Stimulated activated CD4-positive, alpha-beta T cell treated with anti-CD3 and anti-CD28 coated beads, Interleukin-15, amount 100 ng/mL, for 24 hours (primary cell): ENCODE data around the gene MCF2L2.

Experiments
- DNase-seq: peaks from one replicate; pipeline ENCODE4 v3.0.0-alpha.2; 2020

The MCF2L2 gene

DNA sequence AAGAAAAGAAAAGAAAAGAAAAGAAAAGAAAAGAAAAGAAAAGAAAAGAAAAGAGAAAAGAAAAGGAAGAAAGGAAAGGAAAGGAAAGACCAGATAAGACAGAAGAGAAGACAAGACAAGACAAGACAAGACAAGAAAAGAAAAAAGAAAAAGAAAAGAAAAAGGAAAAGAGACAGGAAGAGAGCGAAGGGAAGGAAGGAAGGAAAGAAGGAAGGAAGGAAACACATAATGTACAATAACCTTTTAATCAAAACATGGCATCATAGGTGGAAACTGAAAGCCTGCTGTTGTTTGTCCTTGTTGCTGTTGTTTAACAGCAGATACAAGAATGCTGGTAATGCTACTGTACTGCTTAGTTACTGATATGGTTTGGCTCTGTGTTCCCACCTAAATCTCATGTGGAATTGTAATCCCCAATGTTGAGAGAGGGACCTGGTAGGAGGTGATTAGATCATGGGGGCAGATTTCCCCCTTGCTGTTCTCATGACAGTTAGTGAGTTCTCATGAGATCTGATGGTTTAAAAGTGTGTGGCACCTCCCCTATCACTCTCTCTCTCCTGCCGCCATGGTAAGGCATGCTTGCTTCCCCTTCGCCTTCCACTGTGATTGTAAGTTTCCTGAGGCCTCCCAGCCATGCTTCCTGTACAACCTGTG lies 67.3 kb downstream of the MCF2L2 start:
- no peak for DNase-seq

DNA sequence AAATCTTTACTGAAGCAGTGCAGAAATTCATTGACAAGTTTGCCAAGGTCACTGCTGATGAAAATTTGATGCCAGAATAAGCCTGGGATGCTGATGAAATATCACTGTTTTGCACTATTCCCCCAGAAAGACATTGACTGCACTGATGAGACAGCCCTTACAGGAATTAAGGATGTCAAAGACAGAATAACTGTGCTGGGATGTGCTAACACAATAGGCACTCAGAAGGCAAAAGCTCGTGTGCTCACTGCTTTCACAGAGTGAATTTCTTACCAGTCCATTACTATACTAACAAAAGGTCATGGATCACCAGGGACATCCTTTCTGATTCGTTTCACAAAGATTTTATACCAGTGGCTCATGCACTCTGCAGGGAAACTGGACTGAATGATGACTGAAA lies 69.4 kb downstream of the MCF2L2 start:
- no peak for DNase-seq

DNA sequence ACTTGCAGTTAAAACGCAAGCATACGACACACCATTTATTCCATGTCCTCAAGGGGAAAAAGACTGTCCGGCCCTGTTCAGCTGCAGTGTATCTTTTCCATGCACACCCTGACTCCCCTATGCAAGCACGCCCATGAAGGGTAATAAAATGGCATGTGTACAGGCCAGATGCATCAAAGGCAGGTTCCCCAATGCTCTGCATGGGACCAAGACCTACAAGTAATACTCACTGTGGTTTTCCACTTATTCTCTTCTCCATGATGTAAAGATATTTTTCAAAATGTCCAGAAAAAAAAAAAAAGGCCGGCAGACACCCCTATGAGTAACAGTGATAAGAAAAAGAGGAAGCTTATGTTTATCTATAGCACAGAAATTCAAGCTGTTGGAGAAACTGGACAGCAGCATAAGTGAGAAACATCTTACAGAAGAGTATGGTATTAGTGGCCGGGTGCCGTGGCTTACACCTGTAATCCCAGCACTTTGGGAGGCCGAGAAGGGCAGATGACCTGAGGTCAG lies 70.8 kb downstream of the MCF2L2 start:
- no peak for DNase-seq

- DNase-seq, result no peak
Observed at GRCh38 chr3:183356920-183357319, 71.5 kb downstream of the MCF2L2 start.

DNA sequence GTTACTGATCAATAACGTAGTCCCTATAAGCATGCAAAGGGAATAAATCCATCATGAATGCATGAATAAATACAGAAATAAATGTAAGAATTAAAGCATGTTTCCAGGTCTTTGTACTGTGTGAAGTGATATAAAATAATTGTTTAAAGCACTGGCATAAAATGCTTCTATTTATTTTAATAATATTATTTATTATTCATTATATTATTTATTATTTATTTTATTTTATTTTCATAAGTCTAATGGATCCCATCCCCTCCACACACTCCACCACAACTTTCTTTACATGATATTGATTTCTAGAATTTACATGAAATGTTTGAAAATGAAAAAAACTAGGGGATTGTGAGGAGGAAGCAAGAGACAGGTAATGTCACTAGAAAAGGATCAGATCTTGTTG lies 73.5 kb downstream of the MCF2L2 start:
- DNase-seq, result no peak

- no peak for DNase-seq
Observed at GRCh38 chr3:183354325-183354831, 74.0 kb downstream of the MCF2L2 start.

DNA sequence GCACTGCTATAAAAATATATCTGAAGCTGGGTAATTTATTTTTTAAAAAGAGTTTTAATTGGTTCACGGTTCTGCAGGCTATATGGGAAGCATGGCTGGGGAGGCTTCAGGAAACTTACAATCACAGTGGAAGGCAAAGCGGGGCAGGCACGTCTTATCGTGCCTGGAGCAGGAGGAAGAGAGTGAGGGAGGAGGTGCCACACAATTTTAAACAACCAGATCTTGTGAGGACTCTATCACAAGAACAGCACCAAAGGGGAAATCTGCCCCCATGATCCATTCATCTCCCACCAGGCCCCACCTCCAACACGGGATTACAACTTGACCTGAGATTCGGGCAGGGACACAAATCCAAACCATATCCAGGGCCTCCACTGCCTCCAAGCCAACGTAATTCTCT lies 75.0 kb downstream of the MCF2L2 start:
- no peak for DNase-seq

DNA sequence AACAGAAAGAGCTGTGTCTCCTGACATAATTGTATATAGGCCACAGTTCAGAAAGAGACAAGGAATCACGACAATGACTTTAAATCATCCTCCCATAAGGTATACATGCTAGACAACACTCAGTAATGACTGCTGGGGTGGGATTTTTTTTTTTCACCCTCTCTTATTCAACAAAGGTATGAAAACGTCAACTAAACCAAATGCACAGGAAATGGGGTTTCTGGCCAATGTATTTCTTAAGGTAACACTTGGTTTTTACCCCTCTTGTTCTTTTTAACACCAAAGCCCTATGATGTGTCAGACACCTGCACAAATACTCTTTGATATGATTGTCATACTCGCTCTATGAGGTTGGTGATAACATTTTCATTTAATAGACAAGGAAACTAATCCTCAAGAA lies 78.3 kb downstream of the MCF2L2 start:
- no peak for DNase-seq

DNA sequence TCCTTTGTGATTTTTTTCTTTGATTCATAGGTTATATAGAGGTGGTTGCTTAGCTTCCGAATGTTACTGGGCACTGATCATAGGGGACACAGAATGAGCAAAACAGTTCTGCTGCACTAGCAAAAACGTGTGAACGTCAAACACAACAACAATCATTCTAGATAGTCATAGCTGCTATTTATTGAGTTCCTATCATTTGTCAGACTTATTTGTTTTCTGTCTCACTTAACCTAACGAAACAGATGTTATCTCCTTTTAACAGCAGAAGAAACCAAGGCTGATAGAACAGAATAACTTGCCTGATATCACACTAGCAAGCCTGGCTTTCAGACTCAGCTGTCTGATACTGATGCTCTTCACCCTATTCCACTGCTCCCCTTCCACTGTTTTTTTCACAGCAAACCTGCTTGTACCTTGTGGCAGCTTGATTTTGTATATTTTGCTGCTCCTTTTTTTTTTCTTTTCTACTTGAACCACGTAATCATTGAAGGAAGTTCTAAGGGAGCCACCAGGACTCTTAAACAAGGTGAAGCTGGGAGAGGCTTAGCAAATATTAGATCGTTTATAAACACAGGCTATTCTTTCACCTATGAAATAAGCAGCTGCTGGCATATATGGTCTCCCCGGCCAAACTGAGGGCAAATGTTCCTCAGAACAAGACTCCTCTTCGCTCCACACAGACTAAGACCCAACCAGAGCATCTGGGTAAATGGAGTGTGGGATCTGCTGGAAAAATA lies 78.8 kb downstream of the MCF2L2 start:
- no peak for DNase-seq

- no peak for DNase-seq
Observed at GRCh38 chr3:183342824-183343223, 85.6 kb downstream of the MCF2L2 start.

- DNase-seq, result no peak
Observed at GRCh38 chr3:183341545-183342288, 86.7 kb downstream of the MCF2L2 start.

- DNase-seq, result no peak
Observed at GRCh38 chr3:183340222-183340621, 88.2 kb downstream of the MCF2L2 start.

- no peak for DNase-seq
Observed at GRCh38 chr3:183339461-183340086, 88.8 kb downstream of the MCF2L2 start.

GRCh38 chr3:183338520-183338919 lies 89.9 kb downstream of the MCF2L2 start:
- DNase-seq, result no peak

DNA sequence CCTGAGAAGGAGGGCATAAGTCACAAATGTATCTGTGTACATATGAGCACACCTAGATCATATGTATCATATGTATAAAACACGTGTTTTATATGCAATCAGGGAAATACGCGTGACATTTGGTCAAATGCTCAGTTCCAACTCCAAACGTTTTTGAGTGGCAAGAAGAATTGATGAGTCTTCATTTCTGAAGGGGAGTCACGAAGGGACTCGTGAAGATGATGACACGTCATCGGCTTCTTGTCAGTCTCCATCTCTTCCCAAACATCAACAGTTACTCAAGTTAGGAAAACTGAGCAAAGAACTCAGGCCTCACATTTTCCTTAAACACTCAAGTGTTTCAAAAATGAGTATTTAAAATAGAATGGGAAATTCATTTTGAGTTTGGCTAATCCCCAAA lies 95.9 kb downstream of the MCF2L2 start:
- no peak for DNase-seq

GRCh38 chr3:183331498-183331897 lies 96.9 kb downstream of the MCF2L2 start:
- no peak for DNase-seq

- DNase-seq, result no peak
Observed at GRCh38 chr3:183330881-183331280, 97.5 kb downstream of the MCF2L2 start.

DNA sequence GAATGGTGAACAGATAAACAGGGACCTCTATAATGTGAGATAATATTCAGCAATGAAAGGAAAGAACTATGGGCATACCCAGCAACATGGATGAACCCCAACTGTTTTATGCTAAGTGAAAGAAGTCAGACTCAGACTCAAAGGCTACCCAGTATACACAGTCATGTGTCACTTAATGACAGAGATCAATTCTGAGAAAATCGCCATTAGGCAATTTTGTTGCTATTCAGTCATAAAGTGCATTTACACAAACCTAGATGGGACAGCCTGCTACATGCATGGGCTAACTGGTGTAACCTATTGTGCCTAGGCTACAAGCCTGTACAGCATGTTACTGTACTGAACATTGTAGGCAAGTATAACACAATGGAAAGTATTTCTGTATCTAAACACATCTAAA lies 98.9 kb downstream of the MCF2L2 start:
- DNase-seq, result no peak

- no peak for DNase-seq
Observed at GRCh38 chr3:183328823-183329222, 99.6 kb downstream of the MCF2L2 start.

GRCh38 chr3:183328164-183328563 lies 100.3 kb downstream of the MCF2L2 start:
- DNase-seq, result no peak

DNA sequence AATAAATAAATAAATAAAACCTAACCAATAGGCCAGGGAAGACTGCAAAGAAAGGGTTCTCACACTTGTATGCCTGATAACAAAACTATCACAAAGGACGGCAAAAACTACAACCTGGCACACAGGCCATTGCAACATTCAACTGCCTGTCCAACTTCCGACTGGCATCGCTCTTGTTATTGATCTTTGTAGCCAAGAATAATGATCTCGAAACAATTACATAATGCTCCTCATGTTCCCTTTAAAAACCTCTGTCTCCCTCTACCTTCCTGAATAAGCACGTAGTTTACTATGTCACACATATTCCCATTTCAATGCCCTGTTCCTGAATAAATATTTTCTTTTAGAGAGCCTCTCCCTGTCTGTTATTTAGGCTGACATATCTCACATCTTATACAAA lies 101.1 kb downstream of the MCF2L2 start:
- DNase-seq, result no peak

DNA sequence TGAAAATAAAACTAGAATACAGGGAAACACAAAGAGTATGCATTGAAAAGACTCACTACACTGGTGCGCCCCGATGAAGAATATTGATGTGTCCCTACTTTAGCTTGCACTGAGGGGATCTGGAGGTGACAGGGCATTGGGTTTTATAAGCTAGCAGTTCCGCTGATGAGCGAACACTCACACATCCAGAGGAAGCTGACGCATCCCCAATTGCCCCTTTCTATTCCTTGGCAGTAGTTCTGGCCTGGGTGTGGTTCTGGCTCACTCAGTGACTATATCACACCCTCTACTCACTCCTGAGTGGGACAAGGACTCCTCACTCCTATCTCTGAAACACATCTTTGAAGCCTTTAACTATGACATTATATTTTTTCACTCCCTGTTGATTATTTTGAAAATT lies 104.3 kb downstream of the MCF2L2 start:
- no peak for DNase-seq

- DNase-seq, result no peak
Observed at GRCh38 chr3:183319371-183319770, 109.0 kb downstream of the MCF2L2 start.
